ENCODE data around the gene SLC2A4RG.

The SLC2A4RG gene

DNA sequence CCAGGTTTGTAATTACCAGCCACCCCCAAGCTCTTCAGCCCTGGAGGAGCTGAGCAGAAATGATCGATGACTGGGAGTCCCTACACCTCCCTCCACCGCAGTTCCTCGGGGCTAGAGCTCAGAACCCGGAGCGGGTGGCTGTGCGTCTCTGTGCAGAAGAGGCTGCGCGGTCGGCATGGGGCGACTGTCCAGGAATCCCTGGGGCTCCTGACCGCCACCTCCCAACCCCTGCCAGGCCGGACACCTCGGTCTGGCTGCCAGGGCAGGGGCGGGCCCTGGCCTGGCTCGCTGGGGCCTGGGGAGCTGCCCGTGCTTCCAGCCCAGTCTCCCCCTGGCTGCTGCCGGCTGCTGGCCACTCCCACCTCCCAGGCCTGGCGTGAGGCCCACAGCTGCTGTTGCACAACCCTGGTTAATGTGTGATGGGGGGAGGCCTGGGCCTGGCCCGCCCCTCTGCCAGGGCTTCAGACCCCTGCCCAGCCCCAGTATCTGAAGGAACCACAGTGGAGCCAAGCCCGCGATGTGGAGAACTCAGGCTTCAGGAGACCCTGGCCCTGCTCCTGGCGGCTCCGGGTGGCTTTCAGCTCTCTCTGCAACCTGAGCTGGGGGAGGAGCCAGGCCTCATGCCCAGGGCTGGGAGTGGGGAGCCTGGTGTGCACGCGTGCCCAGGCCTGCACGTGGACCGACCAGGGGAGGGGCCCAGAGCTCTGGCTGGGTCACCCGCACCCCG, 1.2 kb downstream of the SLC2A4RG start:
- Histone ChIP-seq H3K9ac (peak overlapping the region; percentile 71 to 90 (median 81)), H3K4me1 (peaks cover 43 to 60% (median 53%) of the 10 kb centered on the region in 10 experiments), H3K9me3 (replicated peaks in 1 of 11) (no peaks in the 10 kb centered on the region), H3K27ac (peak overlapping the region in 9 of 11 experiments; percentile 61 to 85 (median 80); a peak in 19 of 22 replicates), H3K4me3 (peak overlapping the region; percentile 67 to 85 (median 74)), H3K4me2 (peak overlapping the region; percentile 93 to 100 (median 98)), H3K27me3 (peaks cover 0 to 27% (median 0%) of the 10 kb centered on the region in 11 experiments; a peak in 7 of 22 replicates), H4K20me1 (peaks cover 26 to 64% (median 37%) of the 10 kb centered on the region in 11 experiments), H3K36me3 (peaks cover 9 to 28% (median 19%) of the 10 kb centered on the region in 11 experiments; a peak in 19 of 22 replicates)
- TF ChIP-seq Cebpa-rat (IDR thresholded peaks at IDR 0.05): peak; percentile 22 to 89 (median 67); a peak in 16 of 22 replicates

DNA sequence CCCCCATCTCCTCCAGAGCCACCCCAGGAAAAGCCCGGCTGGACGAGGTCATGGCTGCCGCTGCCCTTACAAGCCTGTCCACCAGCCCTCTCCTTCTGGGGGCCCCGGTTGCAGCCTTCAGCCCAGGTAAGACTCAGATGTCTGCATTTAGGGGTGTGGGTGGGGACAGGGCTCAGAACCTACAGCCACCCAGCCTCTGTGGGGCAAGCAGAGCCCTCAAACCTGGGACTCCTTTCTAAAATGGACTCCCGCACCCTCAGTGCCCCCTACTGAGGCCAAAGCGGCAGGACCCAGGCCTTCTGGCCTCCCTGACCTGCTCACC, 1.7 kb downstream of the SLC2A4RG start:
- H3K9ac ChIP-seq: peak overlapping the region in 8 of 11 experiments; percentile 75 to 90 (median 82); a peak in 17 of 22 replicates

DNA sequence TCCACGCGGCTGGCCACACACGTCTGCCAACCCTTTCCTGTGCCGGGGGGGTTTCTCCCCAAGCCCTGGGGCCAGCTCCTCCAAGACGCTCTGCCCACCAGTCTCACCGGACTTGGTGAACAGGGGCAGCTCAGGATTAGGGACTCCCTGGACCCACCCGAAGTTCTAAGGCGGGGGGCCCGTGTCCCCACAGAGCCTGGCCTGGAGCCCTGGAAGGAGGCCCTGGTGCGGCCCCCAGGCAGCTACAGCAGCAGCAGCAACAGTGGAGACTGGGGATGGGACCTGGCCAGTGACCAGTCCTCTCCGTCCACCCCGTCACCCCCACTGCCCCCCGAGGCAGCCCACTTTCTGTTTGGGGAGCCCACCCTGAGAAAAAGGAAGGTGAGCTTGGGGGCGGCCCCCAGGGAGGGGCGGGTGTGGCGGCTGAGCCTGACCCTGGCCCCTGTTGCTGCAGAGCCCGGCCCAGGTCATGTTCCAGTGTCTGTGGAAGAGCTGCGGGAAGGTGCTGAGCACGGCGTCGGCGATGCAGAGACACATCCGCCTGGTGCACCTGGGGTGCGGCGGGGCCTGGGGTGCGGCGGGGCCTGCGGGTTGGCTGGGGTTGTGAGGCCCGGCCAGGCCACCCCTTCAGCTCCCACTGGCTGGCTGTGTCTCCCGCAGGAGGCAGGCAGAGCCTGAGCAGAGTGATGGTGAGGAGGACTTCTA, 2.3 kb downstream of the SLC2A4RG start:
- Histone ChIP-seq H3K9me3 (replicated peaks in 1 of 11) (no peaks in the 10 kb centered on the region), H3K27me3 (peaks cover 0 to 18% (median 0%) of the 10 kb centered on the region in 11 experiments; a peak in 7 of 22 replicates), H3K9ac (peak overlapping the region in 8 of 11 experiments; percentile 75 to 90 (median 82); a peak in 14 of 22 replicates), H3K27ac (peak overlapping the region in 8 of 11 experiments; percentile 73 to 85 (median 80); a peak in 15 of 22 replicates), H3K4me1 (peaks cover 32 to 58% (median 47%) of the 10 kb centered on the region in 10 experiments), H4K20me1 (peaks cover 16 to 54% (median 30%) of the 10 kb centered on the region in 11 experiments), H3K4me3 (peak overlapping the region in 5 of 10 experiments; percentile 67 to 85 (median 74); a peak in 9 of 20 replicates), H3K36me3 (peaks cover 6 to 26% (median 19%) of the 10 kb centered on the region in 11 experiments; a peak in 18 of 22 replicates), H3K4me2 (peak overlapping the region; percentile 93 to 100 (median 98); a peak in 20 of 22 replicates)
- TF ChIP-seq Cebpa-rat (IDR thresholded peaks at IDR 0.05): no peak

More for the DNA sequence above, 1.7 kb downstream of the SLC2A4RG start:
- H4K20me1 ChIP-seq: peaks cover 21 to 59% (median 32%) of the 10 kb centered on the region in 11 experiments
- H3K4me1 ChIP-seq: peaks cover 37 to 58% (median 49%) of the 10 kb centered on the region in 10 experiments
- H3K4me2 ChIP-seq: peak overlapping the region; percentile 93 to 100 (median 98)
- peak overlapping the region in 8 of 11 experiments; percentile 73 to 85 (median 80); a peak in 16 of 22 replicates for H3K27ac ChIP-seq
- peaks cover 6 to 26% (median 19%) of the 10 kb centered on the region in 11 experiments; a peak in 18 of 22 replicates for H3K36me3 ChIP-seq
- H3K9me3 ChIP-seq (replicated peaks in 1 of 11): no peaks in the 10 kb centered on the region
- peak overlapping the region in 8 of 10 experiments; percentile 67 to 85 (median 74); a peak in 16 of 20 replicates for H3K4me3 ChIP-seq
- H3K27me3 ChIP-seq: peaks cover 0 to 23% (median 0%) of the 10 kb centered on the region in 11 experiments; a peak in 7 of 22 replicates
- TF ChIP-seq Cebpa-rat (IDR thresholded peaks at IDR 0.05): no peak

DNA sequence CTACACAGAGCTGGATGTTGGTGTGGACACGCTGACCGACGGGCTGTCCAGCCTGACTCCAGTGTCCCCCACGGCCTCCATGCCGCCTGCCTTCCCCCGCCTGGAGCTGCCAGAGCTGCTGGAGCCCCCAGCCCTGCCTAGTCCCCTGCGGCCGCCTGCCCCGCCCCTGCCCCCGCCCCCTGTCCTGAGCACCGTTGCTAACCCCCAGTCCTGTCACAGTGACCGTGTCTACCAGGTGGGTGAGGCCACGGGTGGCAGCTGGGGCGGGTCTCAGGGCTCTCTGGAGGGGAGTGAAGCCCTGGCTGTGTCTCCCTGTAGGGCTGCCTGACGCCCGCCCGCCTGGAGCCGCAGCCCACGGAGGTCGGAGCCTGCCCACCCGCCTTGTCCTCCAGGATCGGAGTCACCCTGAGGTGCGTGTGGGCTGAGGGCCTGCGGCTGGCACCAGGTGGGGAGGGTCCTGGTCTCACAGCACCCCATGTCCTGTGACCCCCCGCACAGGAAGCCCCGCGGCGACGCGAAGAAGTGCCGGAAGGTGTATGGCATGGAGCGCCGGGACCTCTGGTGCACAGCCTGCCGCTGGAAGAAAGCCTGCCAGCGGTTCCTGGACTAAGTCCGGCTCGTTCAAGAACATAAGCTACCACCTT, 2.9 kb downstream of the SLC2A4RG start:
- no peak overlapping the region for H3K27ac ChIP-seq
- H3K27me3 ChIP-seq: peaks cover 0 to 11% (median 0%) of the 10 kb centered on the region in 11 experiments; a peak in 6 of 22 replicates
- peak overlapping the region in 3 of 11 experiments; percentile 35 to 86 (median 83); a peak in 2 of 22 replicates for H3K9ac ChIP-seq
- H3K4me3 ChIP-seq: no peak overlapping the region
- no peak for TF ChIP-seq Cebpa-rat (IDR thresholded peaks at IDR 0.05)
- 0 out of 22 replicates have a peak overlapping the region, but pooled peaks of 1 of the 11 experiments have one; percentile 99 for H3K4me2 ChIP-seq
- no peaks in the 10 kb centered on the region for H3K9me3 ChIP-seq (replicated peaks in 1 of 11)
- H3K36me3 ChIP-seq: peaks cover 6 to 26% (median 19%) of the 10 kb centered on the region in 11 experiments; a peak in 18 of 22 replicates
- peaks cover 9 to 47% (median 23%) of the 10 kb centered on the region in 11 experiments; a peak in 21 of 22 replicates for H4K20me1 ChIP-seq
- H3K4me1 ChIP-seq: peaks cover 26 to 56% (median 45%) of the 10 kb centered on the region in 10 experiments

DNA sequence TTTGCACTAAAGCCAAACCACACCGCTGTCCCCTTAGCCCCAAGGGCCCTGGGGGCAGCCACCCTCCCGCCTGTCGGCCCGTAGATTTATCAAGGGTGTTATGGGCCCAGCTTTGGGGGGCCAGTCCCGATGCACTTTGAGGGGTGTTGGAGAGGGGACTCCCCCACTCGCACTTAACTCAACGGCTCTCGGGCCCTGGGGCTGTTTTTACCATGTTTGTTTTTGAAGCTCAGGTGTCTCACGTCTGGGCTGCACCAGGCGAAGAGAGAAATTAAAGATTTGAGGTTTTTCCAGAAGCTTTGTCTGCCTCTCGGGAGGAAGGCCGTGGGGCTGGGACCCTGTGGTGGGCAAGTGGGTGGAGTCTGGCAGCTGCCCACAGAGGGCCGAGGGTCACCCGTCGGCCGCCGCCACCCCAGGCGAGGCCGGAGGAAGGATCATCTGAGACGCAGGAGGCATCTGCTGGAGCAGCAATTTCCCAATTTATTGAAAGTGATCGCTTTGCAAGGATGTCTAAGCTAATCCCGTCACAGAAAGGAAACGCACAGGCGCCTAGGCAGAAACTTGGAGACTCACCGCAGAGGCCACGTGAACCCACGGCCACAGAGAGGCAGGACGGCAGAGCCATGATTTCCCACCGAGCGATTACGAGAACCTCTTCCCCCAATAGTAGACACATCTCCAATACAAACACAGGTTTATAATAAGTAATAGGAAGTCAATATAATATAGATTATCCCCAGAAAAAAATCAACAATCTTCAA, 3.8 kb downstream of the SLC2A4RG start:
- peaks cover 6 to 26% (median 19%) of the 10 kb centered on the region in 11 experiments; a peak in 18 of 22 replicates for H3K36me3 ChIP-seq
- H4K20me1 ChIP-seq: peaks cover 4 to 40% (median 18%) of the 10 kb centered on the region in 11 experiments; a peak in 20 of 22 replicates
- H3K27me3 ChIP-seq: peaks cover 0 to 4% (median 0%) of the 10 kb centered on the region in 11 experiments; a peak in 3 of 22 replicates
- peaks cover 20 to 56% (median 45%) of the 10 kb centered on the region in 10 experiments for H3K4me1 ChIP-seq
- H3K9me3 ChIP-seq (replicated peaks in 1 of 11): no peaks in the 10 kb centered on the region
- H3K4me3 ChIP-seq: no peak overlapping the region
- H3K4me2 ChIP-seq: no peak overlapping the region
- H3K9ac ChIP-seq: 0 out of 22 replicates have a peak overlapping the region, but pooled peaks of 2 of the 11 experiments have one; percentile 3 to 37
- H3K27ac ChIP-seq: no peak overlapping the region; a peak in 1 of 22 replicates
- TF ChIP-seq Cebpa-rat (IDR thresholded peaks at IDR 0.05): no peak

DNA sequence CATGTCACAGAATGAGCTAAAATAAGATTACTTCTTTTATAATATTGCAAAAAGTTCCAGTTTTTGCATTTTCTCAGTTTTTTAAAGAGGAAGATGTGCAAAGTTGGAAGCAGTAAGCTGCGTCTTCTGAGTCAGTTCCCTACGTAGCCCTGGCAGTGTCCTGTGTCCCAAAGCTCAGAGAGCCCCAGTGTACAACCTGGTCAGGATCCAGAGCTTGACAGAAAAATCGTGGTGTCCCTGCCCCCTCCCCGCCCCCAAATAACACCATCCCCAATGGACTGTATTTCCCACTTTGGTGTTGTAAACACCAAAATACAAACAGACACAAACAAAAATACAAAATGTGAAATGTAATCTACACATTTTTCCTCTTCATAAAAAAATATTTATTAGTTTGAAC, 4.6 kb downstream of the SLC2A4RG start:
- H3K9me3 ChIP-seq (replicated peaks in 1 of 11): no peaks in the 10 kb centered on the region
- peaks cover 13 to 56% (median 44%) of the 10 kb centered on the region in 10 experiments for H3K4me1 ChIP-seq
- no peak overlapping the region for H3K9ac ChIP-seq
- no peak overlapping the region for H3K27ac ChIP-seq
- H4K20me1 ChIP-seq: peaks cover 0 to 33% (median 11%) of the 10 kb centered on the region in 11 experiments; a peak in 16 of 22 replicates
- no peaks in the 10 kb centered on the region for H3K27me3 ChIP-seq
- H3K4me3 ChIP-seq: no peak overlapping the region
- H3K4me2 ChIP-seq: no peak overlapping the region
- no peak for TF ChIP-seq Cebpa-rat (IDR thresholded peaks at IDR 0.05)
- peaks cover 6 to 26% (median 19%) of the 10 kb centered on the region in 11 experiments; a peak in 18 of 22 replicates for H3K36me3 ChIP-seq

DNA sequence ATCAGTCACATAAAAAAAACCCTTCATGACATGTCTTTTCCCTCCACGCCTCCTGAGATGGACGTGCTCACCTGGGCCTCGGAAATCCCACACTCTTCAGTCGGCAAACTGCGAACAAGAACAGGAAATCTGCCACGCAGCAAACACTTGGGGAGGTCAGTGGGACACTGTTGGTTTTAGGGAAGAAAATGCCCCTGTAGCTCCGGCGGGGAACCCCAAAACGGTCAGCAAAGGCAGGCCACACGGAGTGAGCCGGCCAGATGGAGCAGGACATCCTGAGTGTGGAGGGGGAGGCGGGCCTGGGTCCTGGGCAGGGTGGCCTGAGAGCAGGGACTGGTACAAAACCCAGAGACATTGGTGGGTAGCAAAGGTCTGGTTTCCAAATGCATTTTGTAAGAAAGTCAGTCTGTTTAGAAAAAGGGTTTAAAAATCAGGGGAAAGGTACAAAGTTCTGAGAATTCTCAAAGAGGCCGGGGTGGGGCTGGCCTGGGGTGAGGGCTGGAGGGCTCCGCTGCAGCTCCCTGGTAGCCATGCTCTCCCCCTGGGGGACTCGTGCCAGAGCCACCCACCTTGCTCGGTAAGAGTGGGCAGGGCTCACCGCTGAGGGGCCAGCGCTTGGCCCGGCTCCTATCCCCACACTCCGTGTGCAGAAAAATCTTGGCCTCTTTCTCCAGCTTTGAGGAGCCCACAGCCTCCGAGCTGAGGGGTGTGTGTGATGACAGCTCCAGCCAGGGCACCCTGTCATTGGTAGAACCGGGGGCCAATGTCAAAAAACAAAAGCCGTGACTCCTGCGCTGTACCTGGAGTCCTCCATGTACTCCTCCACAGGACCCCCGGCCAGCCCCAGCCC, 5.2 kb downstream of the SLC2A4RG start:
- Histone ChIP-seq H3K4me3 (no peak overlapping the region), H3K9me3 (replicated peaks in 1 of 11) (no peaks in the 10 kb centered on the region), H3K27ac (no peak overlapping the region), H4K20me1 (peaks cover 0 to 31% (median 9%) of the 10 kb centered on the region in 11 experiments; a peak in 12 of 22 replicates), H3K4me1 (peaks cover 11 to 59% (median 46%) of the 10 kb centered on the region in 10 experiments), H3K36me3 (peaks cover 6 to 26% (median 19%) of the 10 kb centered on the region in 11 experiments; a peak in 18 of 22 replicates), H3K9ac (no peak overlapping the region), H3K27me3 (no peaks in the 10 kb centered on the region), H3K4me2 (no peak overlapping the region)
- TF ChIP-seq Cebpa-rat (IDR thresholded peaks at IDR 0.05): no peak
